Sciatic nerve (tissue), 2 donors: ENCODE measurements around the gene EMILIN2. TPM values are rescaled to one million over a fixed set of nuclear protein-coding genes. Genes with fewer than 3 reads are reported as not detected.

Source experiments
- ATAC-seq: fragments of 200-7000 bp; cut with Tn5 transposase; one replicate; pipeline ENCODE4 v1.9.1; 2020; ENCODE audit warnings: mild to moderate bottlenecking, moderate library complexity
- DNase-seq: peaks from one replicate; pipeline ENCODE4 v3.0.0-alpha.2; 2020; ENCODE audit warnings: low spot score
- intact Hi-C: fragments of 100-400 bp; cut with DNase I; formaldehyde crosslinking; loops from one replicate; pipeline ENCODE4 v1.14.2; 2022
- total RNA-seq: library from RNA; stranded (reverse); fragmentation: NEBNext Ultra II Directional; extraction: Animal tissue kit (Norgen Biotek cat#: 25700); gene quantifications from one replicate; pipeline ENCODE4 v1.2.1, GENCODE V29; 2021
- donor health status: DM: no; HTN: no; CAD: no.
- donor health status: DM: no; HTN: no; CAD: no.

Gene EMILIN2
- total RNA-seq, 1 donor from 2014 or later, result 25.1 TPM

DNA sequence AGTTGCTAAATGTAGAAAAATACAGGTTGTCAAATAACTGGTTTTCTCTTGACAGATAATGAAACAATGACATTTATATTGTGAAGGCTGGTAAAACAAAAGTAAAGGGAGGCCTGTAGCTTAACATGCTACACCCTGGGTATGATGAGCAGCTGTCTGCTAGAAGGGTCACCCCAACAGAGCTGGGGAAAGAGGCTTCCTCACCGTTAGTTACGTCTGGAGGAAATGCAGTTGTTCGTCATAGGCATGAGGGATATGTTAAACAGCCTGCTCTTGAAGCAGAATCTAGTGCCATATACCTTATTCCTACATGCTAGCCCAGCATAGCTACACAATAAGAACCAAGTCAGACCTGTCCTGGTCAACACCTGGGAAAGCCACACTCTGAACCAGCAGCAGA, 116.2 kb downstream of the EMILIN2 start:
- DNase-seq (no peak), ATAC-seq (no peak)
- intact Hi-C loops, result no loop called here

DNA sequence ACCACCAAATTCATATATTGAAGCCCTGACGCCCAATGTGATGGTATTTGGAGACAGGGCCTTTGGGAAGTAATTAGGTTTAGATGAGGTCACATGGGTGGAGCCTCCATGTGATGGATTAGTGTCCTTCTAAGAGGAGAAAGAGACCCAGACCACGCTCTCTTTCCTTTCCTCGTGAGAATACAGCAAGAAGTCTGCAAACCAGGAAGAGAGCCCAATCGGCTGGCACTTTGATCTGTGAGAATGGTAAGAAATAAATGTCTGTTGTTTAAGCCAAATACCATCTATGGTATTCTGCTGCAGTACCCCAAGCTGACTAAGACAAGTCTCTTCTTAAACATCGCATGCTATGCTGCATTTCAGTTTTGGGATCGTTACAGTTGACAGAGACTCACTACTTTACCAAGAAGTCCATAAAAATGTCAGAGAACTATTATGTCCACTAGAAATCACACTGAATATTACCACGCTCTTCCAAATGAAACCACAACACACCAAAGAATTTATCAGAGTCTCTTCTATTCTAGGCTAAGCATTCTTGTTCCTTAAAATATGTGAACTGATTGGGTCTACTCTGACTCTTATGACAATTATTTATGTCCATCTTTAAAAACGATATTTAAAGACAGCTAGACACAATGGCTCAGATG, 117.7 kb downstream of the EMILIN2 start:
- intact Hi-C loops, result no loop called here
- no peak for ATAC-seq

More for the DNA sequence above, 117.7 kb downstream of the EMILIN2 start:
- no peak for DNase-seq

Other genes with a start within 250 kb of the EMILIN2 start
- gene SMCHD1, start 191.3 kb upstream of the EMILIN2 start, total RNA-seq, result 93.2 TPM
- 40.3 TPM for gene LPIN2, start 166.1 kb downstream of the EMILIN2 start, total RNA-seq